Measurements from ENCODE around the gene PRKAG2.

DNA sequence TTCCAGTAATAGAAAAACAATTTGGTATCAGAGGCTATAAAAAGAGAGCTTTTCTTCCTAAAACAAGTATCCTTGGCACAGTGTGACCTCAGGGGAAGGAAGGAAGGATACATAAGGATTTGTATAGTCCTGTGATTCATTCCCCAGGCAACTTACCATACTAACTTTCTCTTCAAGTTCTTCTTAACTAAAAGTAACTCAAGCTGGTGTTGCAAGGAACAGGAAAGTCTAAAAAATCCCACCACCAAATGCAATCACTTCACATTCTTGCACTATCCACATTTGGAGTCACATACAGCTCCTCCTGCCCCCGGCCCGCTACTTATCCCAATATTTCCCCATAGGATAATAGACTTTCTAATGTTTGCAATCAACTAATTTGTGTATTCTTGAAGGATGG lies 84.8 kb downstream of the PRKAG2 start:
- TF ChIP-seq POLR2A (IDR thresholded peaks at IDR 0.05; ENCODE audit: low read length) (no peak), GATA1 (IDR thresholded peaks at IDR 0.05; ENCODE audit: low read depth, low read length) (no peak)
